Fibroblast of skin of right quadriceps (primary cell): ENCODE results near the gene KIDINS220.

ENCODE experiments used
- DNase-seq: peaks from one replicate; pipeline ENCODE4 v3.0.0-alpha.2; 2013

Gene KIDINS220

GRCh38 chr2:8685697-8686358 is 151.6 kb downstream of the KIDINS220 start:
- DNase-seq, result peak; percentile 65

DNA sequence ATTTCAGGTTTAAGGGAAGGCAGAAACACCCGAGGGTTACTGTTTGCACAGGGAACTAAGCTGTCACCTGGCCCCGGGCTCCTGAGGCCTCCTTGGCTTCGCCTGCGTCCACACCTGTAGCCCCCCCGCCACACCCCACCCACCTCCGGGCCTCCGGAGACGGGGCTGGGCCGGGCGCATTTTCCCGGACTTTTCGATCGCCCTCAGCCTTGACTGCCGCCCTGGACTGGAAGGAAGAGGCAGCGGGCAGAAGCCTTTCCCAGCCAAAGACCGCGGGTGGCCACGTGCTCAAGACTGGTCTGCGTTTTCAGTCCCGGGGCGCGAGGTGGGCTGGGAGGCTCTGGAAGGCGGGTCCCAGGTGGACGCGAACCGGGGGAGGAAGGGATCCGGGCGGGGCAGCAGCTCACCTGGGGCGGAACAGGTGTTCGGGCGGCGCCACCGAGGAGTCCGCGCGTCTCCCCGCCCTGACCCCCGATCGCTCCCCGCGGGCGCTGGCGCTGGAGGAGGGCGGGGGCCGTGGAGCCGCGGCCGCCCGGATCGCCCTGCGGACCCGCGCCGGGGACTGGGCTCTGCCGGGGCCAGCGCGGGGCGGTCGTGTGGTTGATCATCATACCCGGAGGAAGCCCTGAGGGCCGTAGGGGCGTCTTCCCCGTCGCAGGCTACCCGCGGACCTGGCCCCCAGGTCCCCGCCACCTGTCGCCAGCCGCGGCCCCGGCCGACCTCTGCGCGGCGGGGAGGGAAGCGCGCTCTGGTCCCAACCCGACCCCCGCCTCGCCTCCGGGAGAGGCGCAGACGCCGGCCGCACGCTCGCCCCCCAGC is 152.3 kb downstream of the KIDINS220 start:
- DNase-seq, result peak; percentile 67

- peak; percentile 57 for DNase-seq
Observed at GRCh38 chr2:8684540-8684877, 152.9 kb downstream of the KIDINS220 start.

DNA sequence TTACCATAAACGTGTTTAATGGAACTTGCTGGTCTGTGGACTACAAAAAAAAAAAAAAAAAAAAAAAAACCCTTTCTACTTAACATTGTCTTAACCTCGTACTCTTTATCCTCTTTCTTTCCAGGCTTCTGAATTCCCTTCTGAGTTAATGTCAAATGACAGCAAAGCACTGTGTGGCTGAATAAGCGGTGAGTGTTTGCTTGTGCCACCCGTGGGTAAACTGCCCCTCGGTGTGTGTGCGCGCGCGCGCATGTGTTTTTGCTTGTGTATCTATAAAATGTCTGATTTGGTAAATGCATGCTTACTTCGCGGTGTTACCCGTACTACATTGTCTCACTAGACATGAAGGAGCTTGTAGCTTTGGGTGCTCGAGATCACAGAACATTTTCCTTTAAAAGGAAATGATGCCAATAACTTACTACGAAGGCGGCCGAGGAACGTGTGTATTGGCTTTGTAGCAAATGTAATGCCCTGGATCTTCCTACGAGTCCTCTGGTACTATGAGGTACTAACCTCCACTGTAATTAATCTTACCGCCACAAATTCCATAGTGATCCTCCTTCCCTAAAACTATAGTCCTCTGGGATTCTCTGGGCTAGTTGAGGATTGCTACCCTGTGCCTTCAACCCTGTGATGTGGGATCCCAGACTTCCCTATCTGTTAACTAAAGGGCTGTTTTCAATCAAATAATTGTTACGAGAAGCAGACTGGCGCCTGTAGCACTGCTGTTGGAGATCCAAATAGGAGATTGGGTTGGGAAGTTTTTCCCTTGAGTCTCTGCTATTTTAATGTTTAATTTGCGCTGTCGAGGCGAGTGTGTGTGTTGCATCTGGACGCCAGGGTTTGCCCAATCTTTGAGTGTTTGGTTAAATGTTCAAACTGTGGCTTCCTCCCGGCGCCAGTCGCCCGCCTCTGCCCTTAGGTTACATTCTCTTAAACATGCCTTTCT is 154.4 kb downstream of the KIDINS220 start:
- peak; percentile 70 for DNase-seq

DNA sequence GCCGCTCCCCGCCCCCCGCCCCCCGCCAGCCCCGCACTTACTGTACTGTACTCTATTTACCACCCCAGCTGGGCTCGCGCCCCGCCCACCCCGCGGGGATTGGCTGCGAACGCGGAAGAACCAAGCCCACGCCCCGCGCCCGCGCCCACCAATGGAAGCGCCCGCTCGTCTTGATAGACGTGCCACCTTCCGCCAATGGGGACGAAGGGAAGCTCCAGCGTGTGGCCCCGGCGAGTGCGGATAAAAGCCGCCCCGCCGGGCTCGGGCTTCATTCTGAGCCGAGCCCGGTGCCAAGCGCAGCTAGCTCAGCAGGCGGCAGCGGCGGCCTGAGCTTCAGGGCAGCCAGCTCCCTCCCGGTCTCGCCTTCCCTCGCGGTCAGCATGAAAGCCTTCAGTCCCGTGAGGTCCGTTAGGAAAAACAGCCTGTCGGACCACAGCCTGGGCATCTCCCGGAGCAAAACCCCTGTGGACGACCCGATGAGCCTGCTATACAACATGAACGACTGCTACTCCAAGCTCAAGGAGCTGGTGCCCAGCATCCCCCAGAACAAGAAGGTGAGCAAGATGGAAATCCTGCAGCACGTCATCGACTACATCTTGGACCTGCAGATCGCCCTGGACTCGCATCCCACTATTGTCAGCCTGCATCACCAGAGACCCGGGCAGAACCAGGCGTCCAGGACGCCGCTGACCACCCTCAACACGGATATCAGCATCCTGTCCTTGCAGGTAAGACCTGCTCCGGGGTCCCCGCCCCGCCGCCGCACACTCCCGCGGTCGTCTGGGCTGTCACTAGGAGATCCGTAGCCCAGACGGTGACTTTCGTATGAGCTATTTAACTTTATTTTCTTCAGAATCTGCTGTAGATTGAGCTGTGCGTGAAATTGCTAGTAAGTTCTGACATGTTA is 155.4 kb downstream of the KIDINS220 start, which contains the start of gene ID2:
TSS of gene ID2 (plus strand) at position 271 of the 907 bp plus-strand sequence. CDS start at position 381, 110 bp downstream.
- peak; percentile 100 for DNase-seq

DNA sequence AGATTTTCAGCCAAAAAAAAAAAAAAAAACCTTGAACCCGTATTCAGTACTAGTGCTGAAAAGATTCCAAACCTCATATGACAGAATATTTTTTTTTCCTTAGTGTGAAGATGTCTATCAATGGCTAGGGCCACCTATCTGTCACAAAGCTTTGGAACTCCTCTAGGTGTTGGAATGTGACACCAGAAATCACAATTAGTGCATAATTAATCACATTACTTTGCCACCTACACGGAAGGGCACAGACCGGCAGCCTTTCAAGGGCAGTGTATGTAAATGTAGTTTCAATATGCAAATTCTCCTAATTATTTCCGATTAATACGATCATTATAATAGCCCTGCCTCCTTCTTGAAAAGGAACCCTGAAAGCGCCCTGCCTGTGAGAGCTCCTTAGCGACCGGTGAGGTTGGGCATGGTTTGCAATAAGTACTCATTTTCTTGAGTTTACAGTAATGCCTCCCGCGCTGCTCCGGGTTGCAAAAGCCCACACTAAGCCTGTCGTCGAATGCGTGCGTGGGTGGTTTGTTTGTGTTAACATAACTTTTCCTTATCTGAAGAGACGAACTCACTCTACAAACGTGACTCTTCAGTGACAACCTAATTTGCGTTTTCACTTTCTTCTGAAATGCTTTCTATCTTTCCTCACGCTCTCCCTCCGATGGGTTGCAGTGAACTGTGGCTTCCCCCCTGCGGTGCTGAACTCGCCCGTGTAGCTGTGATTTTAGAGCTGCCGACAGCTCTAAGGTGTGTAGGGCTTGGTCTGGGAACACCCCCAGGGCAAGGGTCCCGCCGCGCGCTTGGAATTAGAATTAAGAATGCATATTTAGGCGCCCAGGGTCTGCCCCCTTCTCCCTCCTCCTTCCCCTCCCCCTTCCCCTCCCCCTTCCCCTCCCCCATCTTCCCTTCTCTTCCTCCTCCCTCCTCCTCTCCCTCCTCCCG is 156.3 kb downstream of the KIDINS220 start:
- peak; percentile 90 for DNase-seq

- DNase-seq, result peak; percentile 73
Observed at GRCh38 chr2:8679827-8680731, 157.3 kb downstream of the KIDINS220 start.

- no peak for DNase-seq
Observed at GRCh38 chr2:8679567-8679826, 157.9 kb downstream of the KIDINS220 start.
